GM23248 (cell line): ENCODE results near the gene PIGQ. TPM values are rescaled to one million over a fixed set of nuclear protein-coding genes. Genes with fewer than 3 reads are reported as not detected.

Source experiments
- DNase-seq: peaks from one replicate; pipeline ENCODE4 v3.0.0-alpha.2; 2015
- H2AFZ ChIP-seq: fragments of 200-600 bp; sonication (generic); 2 replicates; pipeline ENCODE4 v1.6.1; 2016; ENCODE audit warnings: antibody characterized with exemption
- H3F3A ChIP-seq: fragments of 200-600 bp; sonication (generic); 2 replicates; pipeline ENCODE4 v1.6.1; 2016; ENCODE audit warnings: mild to moderate bottlenecking, antibody characterized with exemption, mixed run types; ENCODE audit not compliant: insufficient read depth
- H3K27ac ChIP-seq: fragments of 200-600 bp; sonication (generic); 2 replicates; pipeline ENCODE4 v1.5.1; 2016; ENCODE audit warnings: mild to moderate bottlenecking
- H3K27me3 ChIP-seq: fragments of 200-600 bp; sonication (generic); replicated peaks from 2 replicates; pipeline ENCODE4 v1.6.1; 2016; ENCODE audit warnings: mild to moderate bottlenecking; ENCODE audit not compliant: insufficient read depth
- H3K36me3 ChIP-seq: fragments of 200-600 bp; sonication (generic); 2 replicates; pipeline ENCODE4 v1.6.1; 2016; ENCODE audit warnings: low read depth, mild to moderate bottlenecking
- H3K4me1 ChIP-seq: fragments of 200-600 bp; sonication (generic); 2 replicates; pipeline ENCODE4 v1.6.1; 2016; ENCODE audit warnings: mild to moderate bottlenecking; ENCODE audit not compliant: insufficient read depth
- H3K4me2 ChIP-seq: fragments of 200-600 bp; sonication (generic); one replicate; pipeline ENCODE4 v1.6.1; 2016; ENCODE audit warnings: mild to moderate bottlenecking; ENCODE audit not compliant: unreplicated experiment
- H3K4me3 ChIP-seq: fragments of 200-600 bp; sonication (generic); 2 replicates; pipeline ENCODE4 v1.5.1; 2016; ENCODE audit warnings: mild to moderate bottlenecking
- H3K79me2 ChIP-seq: fragments of 200-600 bp; sonication (generic); 2 replicates; pipeline ENCODE4 v1.6.1; 2016; ENCODE audit warnings: mild to moderate bottlenecking; ENCODE audit not compliant: insufficient read depth
- H3K9ac ChIP-seq: fragments of 200-600 bp; sonication (generic); 2 replicates; pipeline ENCODE4 v1.6.1; 2016; ENCODE audit warnings: mild to moderate bottlenecking
- H3K9me2 ChIP-seq: fragments of 200-600 bp; sonication (generic); 2 replicates; pipeline ENCODE4 v1.6.1; 2016; ENCODE audit warnings: mixed run types, mild to moderate bottlenecking, moderate library complexity; ENCODE audit not compliant: insufficient read depth
- H3K9me3 ChIP-seq: fragments of 200-600 bp; sonication (generic); one replicate; pipeline ENCODE4 v1.6.1; 2017; ENCODE audit warnings: low read depth
- H4K20me1 ChIP-seq: fragments of 200-600 bp; sonication (generic); 2 replicates; pipeline ENCODE4 v1.6.0; 2016; ENCODE audit not compliant: insufficient read depth
- EZH2 ChIP-seq: fragments of 200-600 bp; sonication (generic); IDR thresholded peaks from 2 replicates; pipeline ENCODE4 v1.6.1; 2018; ENCODE audit warnings: antibody characterized with exemption, mild to moderate bottlenecking; ENCODE audit not compliant: insufficient read depth, poor library complexity, severe bottlenecking
- EZH2phosphoT487 ChIP-seq: fragments of 200-600 bp; sonication (generic); IDR thresholded peaks from 2 replicates; pipeline ENCODE4 v1.6.1; 2018; ENCODE audit warnings: antibody characterized with exemption, moderate library complexity, mild to moderate bottlenecking, low read depth; ENCODE audit not compliant: insufficient read depth
- WGBS, 2 experiments: methylation state at CpG; one replicate each; pipeline ENCODE4 v1.1.6; 2015 to 2017; ENCODE audit warnings: low lambda C conversion rate in 2 of 2, low coverage in 1 of 2; ENCODE audit errors: missing lambda C conversion rate in 2 of 2; 5-methylcytosine and 5-hydroxymethylcytosine counted together
- in situ Hi-C: fragments of 300-500 bp; cut with MboI; formaldehyde crosslinking; loops from 2 replicates; pipeline ENCODE4 v1.15.0; 2020
- polyA plus RNA-seq: library from polyadenylated mRNA; unstranded; fragments of >200 nt; fragmentation: Nextera tagmentation; extraction: Ambion mirVana; gene quantifications from 2 replicates; pipeline ENCODE4 v1.2.1, GENCODE V29; 2016
- total RNA-seq: library from RNA; depleted of rRNA; stranded (reverse); fragments of >200 nt; shearing (Covaris generic); gene quantifications from 2 replicates; pipeline ENCODE4 v1.2.3, GENCODE V29; 2014

PIGQ gene
- total and polyA plus RNA-seq, 2 experiments from 2014 or later = 31.6 to 35.0 TPM

GRCh38 chr16:534135-534534 lies 35.6 kb upstream of the PIGQ start:
- Histone ChIP-seq H3K27ac (no peak overlapping the region), H2AFZ (no peak overlapping the region), H3K36me3 (no peaks in the 10 kb centered on the region), H3K9me3 (no peaks in the 10 kb centered on the region), H3K27me3 (no peaks in the 10 kb centered on the region), H3K4me1 (peaks cover 16% of the 10 kb centered on the region), H3K9ac (no peak overlapping the region), H3K4me3 (no peak overlapping the region), H3F3A (peaks cover 9% of the 10 kb centered on the region), H4K20me1 (no peaks in the 10 kb centered on the region), H3K79me2 (peaks cover 100% of the 10 kb centered on the region), H3K9me2 (no peaks in the 10 kb centered on the region), H3K4me2 (no peak overlapping the region)
- TF ChIP-seq EZH2 (no peak), EZH2phosphoT487 (no peak)
- no peak for DNase-seq
- 91 to 92% methylated on average over 20 to 21 of the region's 21 CpGs for WGBS, 2 experiments
- in situ Hi-C loops = no loop called here

DNA sequence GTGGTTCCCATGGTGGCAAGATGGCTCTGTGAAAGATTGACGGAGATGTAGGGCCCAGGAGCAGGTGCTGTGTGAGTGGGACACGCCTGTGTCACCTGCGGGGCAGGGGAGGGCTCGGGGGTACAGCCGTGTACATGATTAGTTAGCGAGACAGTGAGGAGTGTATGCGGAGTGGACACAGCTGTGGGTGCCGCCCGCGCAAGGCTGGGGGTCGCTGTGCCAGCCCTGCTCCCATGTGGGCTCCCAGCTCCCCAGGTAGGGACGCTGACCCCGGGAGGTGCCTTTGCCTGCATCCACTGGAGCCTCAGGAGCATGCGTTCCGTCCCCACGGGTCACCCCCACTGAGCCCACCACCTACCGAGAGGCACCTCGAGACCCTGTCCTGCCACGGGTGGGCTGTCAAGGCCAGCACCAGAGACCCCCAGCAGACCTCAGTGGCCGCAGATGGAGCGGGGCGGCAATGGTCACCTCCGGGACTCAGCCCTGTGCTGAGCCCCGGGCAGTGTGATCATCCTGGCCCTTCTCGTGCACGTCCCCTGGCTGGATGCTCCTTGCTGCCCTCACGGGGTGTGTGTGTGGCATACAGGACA lies 34.8 kb upstream of the PIGQ start:
- no peaks in the 10 kb centered on the region for H3K9me3 ChIP-seq
- no peaks in the 10 kb centered on the region for H4K20me1 ChIP-seq
- no peak overlapping the region for H2AFZ ChIP-seq
- H3K27me3 ChIP-seq = no peaks in the 10 kb centered on the region
- H3F3A ChIP-seq = peaks cover 2% of the 10 kb centered on the region; the same call in 1 of the 2 replicates
- H3K9me2 ChIP-seq = no peaks in the 10 kb centered on the region
- 51 to 72% methylated on average over 12 to 26 of the region's 27 CpGs for WGBS, 2 experiments
- no peak overlapping the region; the same call in 1 of the 2 replicates for H3K4me3 ChIP-seq
- peak overlapping the region; percentile 59 for H3K4me2 ChIP-seq
- DNase-seq = no peak
- H3K36me3 ChIP-seq = no peaks in the 10 kb centered on the region
- H3K79me2 ChIP-seq = peaks cover 100% of the 10 kb centered on the region
- TF ChIP-seq EZH2 = no peak
- TF ChIP-seq EZH2phosphoT487 = no peak
- H3K4me1 ChIP-seq = peaks cover 8% of the 10 kb centered on the region
- H3K9ac ChIP-seq = peak overlapping the region; percentile 73
- H3K27ac ChIP-seq = peak overlapping the region; percentile 75
- in situ Hi-C loops = no loop called here

GRCh38 chr16:535446-536405 lies 34.0 kb upstream of the PIGQ start:
- Histone ChIP-seq H3K9ac (peak overlapping the region; percentile 73), H3K4me3 (no peak overlapping the region; the same call in 1 of the 2 replicates), H3K27me3 (no peaks in the 10 kb centered on the region), H4K20me1 (no peaks in the 10 kb centered on the region), H3K4me2 (peak overlapping the region; percentile 59), H2AFZ (no peak overlapping the region), H3K9me3 (no peaks in the 10 kb centered on the region), H3K79me2 (peaks cover 100% of the 10 kb centered on the region), H3K36me3 (no peaks in the 10 kb centered on the region), H3K9me2 (no peaks in the 10 kb centered on the region), H3K4me1 (peaks cover 7% of the 10 kb centered on the region), H3F3A (no peaks in the 10 kb centered on the region), H3K27ac (peak overlapping the region; percentile 75)
- in situ Hi-C loops = no loop called here
- WGBS, 2 experiments = 38 to 51% methylated on average over 31 to 33 of the region's 39 CpGs
- peak; percentile 98 for DNase-seq
- TF ChIP-seq EZH2phosphoT487 = no peak
- no peak for TF ChIP-seq EZH2

GRCh38 chr16:536746-537145 lies 33.0 kb upstream of the PIGQ start:
- WGBS, 2 experiments = 84 to 89% methylated on average over 17 of the region's 17 CpGs
- no peak overlapping the region for H2AFZ ChIP-seq
- peaks cover 7% of the 10 kb centered on the region for H3K4me1 ChIP-seq
- no peak overlapping the region for H3K4me3 ChIP-seq
- H3K27ac ChIP-seq = no peak overlapping the region
- no peaks in the 10 kb centered on the region for H4K20me1 ChIP-seq
- peaks cover 100% of the 10 kb centered on the region for H3K79me2 ChIP-seq
- TF ChIP-seq EZH2phosphoT487 (no peak), EZH2 (no peak)
- no peak overlapping the region for H3K4me2 ChIP-seq
- no peaks in the 10 kb centered on the region for H3K9me2 ChIP-seq
- H3K36me3 ChIP-seq = no peaks in the 10 kb centered on the region
- in situ Hi-C loops = no loop called here
- H3F3A ChIP-seq = no peaks in the 10 kb centered on the region
- no peak for DNase-seq
- no peaks in the 10 kb centered on the region for H3K27me3 ChIP-seq
- no peak overlapping the region for H3K9ac ChIP-seq
- H3K9me3 ChIP-seq = no peaks in the 10 kb centered on the region
